Ammon's horn (tissue), 1 donor: Measurements from ENCODE around the gene PTAFR.

Experiments
- DNase-seq: peaks from one replicate; pipeline ENCODE4 v3.0.0-alpha.2; 2016; ENCODE audit warnings: low spot score

Gene PTAFR

DNA sequence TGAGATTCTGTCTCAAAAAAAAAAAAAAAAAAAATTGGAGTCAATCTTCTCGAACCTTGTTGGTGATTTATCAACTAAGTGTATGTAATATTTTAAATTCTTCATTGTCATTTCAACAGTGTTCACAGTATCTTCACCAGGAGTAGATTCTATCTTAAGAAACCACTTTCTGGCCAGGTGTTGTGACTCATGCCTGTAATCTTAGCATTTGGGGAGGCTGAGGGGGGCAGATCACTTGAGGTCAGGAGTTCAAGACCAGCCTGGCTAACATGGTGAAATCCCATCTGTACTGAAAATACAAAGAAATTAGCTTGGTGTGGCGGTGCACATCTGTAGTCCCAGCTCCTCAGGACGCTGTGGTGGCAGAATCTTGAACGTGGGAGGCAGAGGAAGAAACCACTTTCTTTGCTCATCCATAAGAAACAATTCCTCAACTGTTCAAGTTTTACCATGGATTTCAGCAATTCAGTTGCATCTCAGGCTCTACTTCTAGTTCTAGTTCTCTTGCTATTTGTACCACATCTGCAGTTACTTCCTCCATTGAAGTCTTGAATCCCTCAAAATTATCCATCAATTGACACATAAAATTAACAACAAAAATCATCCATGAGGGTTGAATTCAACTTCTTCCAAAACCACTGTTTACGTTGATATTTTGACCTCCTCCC lies 57.7 kb downstream of the PTAFR start:
- no peak for DNase-seq

DNA sequence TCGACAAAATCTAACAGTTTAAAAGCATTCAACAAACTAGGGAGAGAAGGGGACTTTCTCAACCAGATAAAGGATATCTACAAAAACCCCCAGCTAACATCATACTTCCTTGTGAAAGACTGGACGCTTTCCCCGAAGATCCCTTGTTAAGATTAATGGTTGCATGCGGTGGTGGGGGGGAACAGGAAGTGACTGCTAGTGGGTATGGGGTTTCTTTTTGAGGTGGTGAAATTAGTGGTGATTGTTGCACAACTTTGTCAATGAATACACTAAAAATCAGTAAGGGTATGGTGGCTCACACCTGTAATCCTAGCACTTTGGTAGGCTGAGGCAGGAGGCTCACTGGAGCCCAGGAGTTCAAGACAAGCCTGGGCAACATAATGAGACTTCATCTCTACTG lies 61.2 kb downstream of the PTAFR start:
- DNase-seq = peak; percentile 41

DNA sequence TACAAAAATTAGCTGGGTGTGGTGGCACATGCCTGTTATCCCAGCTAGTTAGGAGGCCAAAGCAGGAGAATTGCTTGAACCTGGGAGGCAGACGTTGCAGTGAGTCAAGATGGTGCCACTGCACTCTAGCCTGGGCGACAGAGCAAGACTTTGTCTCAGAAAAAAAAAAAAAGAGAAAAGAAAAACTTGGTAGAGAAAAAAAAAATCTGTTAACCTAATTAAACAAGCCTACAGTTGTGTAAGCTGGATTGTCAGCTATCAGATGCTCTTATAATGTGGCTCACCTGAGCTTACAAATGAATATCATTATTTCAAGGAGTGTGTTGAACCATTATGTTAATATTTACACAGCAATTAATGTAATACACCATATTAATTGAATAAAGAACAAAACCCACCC lies 61.6 kb downstream of the PTAFR start:
- DNase-seq = no peak

DNA sequence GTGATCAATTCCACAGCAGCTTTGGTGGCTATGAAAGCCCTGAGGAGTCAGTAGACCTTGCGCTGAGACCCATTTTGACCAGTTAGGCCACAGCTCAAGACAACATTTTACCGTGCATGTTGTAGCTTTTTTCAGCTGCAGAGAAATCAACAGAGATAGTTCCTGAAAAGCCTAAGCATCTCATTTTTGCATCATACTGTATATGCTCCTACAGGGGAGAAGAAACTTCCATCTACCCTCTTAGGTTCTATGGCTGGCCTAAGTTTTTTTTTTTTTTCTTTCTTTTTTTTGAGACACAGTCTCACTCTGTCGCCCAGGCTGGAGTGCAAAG lies 63.3 kb downstream of the PTAFR start:
- DNase-seq = no peak

DNA sequence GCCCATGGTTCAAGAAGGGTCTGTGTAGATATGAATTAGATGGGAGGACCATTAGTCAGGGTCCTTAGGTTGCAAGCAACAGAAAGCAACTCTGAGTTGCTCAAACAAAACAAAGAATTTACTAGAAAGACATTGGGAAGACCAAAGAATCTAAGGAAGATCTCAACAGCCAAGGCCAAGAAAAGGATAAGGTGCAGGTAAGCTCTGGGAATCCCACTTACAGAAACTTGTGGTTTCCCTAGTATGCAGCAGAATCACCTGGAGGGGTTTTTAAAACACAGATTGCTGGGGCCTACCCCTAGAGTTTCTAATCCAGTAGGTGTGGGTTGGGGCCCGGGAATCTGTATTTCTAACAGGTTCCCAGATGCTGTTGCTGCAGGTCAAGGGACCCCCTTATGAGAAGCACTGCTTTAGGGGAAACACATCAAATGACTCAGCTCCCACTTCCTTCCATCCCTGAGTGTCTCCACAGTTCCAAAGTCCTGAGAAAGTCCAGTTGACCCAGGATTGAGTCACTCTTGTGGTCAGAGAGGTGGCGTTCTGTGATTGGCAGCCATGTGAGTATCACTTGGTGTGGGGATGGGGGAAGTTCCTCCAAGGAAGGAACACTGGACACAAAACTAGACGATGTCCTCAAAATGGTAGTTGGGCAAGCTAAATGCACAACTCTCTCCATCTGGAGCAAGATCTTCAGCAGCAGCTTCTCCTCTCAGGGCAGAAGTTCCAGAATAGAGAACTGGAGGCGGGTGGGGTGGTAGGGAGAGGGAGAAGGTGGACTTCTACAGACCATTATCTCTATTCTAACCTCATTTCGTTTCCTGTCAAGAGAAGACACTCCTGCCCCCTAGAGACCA lies 63.9 kb downstream of the PTAFR start:
- DNase-seq = peak; percentile 51

DNA sequence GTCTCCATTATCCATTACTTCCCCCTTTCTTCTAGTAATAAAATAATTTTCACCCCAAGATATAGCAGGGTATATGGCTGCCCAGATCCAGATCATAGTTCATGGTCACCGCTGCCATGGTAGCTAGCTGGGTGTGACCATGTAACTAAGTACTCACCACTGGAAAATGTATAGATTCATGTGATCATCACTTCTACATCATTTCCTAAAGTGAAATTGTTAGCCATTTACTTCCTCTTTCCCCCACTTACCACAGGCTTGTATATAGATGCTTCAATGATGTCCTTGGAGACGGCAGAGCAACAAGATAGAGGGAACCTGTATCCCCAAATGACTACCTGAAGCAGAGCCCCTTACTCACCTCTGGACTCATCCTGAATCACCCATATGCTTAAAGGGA lies 65.3 kb downstream of the PTAFR start:
- no peak for DNase-seq

DNA sequence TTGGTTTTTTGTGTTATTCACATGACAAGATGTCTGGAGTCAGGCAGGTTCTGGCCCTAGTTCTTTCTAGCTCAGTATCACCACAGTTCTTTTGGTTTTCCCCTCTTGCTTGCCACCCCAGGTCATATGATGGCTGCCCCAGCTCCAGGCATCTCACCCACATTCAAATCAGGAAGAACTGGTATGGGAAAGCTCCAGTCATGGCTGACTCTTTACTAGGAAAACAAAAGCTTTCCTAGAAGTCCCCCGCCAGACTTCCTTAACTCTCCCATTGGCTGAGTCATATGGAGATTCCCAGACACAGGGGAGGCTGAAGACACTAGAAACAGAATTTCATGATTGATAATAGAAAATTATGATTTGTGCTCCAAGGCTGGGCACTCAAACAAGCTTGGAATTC lies 65.9 kb downstream of the PTAFR start:
- no peak for DNase-seq

DNA sequence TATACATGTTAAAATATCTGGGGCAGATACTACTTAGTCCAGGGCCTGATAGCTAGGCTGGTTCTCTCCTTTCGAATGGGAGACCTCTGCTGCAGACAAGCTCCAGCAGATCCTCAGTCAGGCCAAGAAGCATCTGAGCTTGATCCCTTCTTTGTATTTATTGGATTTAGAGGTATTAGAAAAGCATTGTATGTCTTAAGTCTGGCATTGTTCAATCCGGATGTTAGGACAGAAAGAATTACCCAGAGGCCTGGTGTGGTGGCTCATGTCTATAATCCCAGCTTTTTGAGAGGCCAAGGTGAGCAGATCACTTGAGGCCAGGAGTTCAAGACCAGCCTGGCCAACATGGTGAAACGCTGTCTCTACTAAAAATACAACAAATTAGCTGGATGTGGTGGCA lies 66.9 kb downstream of the PTAFR start:
- no peak for DNase-seq

DNA sequence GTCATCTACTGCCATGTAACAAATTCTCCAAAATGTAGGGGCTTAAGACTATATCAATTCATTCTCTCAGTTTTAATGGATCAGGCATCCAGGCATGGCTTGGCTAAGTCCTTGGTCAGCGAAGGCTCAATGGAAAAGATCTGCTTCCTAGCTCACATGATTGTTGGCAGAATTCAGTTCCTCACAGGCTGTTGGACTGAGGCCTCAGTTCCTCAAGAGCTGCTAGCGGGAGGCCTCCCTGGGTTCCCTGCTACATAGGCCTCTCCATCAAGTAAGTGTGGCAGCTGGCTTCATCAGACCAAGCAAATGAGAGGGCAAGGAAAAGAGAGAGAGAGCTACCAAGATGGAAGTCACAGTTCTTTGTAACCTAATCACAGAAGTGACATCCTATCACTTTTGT lies 68.5 kb downstream of the PTAFR start:
- peak; percentile 35 for DNase-seq

DNA sequence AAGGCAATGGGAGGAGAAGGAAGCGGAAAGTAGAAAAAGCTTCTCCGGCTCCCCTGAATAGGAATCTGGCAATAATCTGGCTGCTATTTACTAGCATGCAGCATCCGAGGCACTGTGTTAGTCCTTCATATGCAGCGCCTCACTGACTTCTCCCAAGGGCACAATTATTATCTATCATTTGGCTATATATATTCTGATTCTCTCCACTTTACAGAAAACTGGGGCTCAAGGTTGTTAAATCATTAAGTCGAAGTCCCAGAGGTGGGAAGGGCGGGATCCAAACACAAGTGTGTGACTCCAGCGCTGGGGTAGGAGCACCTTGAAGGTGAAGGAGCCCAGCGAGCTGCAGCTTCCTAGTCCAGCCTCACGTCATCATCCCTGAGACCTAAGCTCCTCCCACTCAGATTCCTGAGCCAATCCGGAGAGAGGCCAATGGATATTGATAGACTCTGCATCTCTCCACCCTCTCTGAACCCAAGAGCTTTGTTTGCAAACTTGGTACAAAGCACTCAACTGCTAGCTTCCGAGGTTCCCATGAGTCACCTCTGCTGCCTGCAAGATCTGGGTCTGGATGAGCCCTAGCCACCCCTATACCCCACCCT lies 71.5 kb downstream of the PTAFR start:
- DNase-seq = peak; percentile 87

DNA sequence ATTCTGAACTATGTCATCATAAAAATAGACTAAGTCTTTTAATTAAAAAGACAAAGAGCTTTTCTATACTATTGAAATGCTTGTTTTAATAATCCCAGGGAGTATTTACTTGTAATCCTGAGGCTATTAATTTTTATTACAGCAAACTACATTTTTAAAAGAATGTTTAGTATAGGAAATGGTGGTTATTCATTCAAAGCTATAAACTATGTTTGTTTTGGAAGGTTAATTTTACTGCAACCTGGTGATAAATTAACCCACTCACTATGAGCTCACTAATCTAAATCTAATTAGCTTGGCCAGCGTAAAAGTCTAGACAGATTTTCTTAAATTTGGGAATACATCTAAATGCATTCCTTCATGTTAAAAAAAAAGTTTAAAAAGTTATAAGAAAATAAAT lies 74.3 kb downstream of the PTAFR start:
- no peak for DNase-seq

DNA sequence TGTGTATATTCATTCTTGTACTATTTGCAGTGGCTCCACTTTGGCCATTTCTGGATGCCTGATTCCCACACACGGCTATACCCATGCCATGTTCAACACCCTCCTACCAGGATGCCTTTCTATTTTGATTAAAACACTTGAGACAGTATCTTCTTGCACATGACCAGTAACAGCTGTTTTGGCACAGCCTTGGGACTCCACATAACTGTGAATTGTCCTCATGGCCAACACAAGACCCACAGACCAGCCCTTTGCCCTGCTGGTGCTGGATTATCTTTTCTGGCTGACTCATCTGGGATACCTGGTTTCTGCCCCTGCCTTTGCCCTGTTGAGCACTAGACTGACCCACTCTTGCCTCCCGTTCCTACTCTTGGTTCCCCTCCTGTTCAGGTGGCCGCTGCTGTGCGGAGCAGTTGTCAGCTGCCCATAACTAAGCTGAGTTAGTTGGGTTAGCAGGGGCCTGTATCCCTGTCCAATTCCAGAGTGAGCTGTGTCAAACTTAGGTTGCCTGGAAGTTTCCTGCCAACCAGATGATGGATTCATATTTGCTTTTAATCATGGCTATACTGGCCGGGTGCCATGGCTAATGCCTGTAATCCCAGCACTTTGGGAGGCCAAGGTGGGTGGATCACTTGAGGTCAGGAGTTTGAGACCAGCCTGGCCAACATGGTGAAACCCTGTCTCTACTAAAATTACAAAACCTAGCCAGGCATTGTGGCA lies 77.3 kb downstream of the PTAFR start:
- no peak for DNase-seq
